G401 (cell line): ENCODE results near the gene ALDH5A1. TPM values are rescaled to one million over a fixed set of nuclear protein-coding genes. Genes with fewer than 3 reads are reported as not detected.
"Not testable (repeated sequence)": the region's sequence is repeated elsewhere in the genome, so short reads cannot be mapped to it uniquely, and the experiment has no call there.

Source experiments
- DNase-seq: peaks from one replicate; pipeline ENCODE4 v3.0.0-alpha.2; 2015; ENCODE audit warnings: low spot score
- in situ Hi-C: cut with HindIII; loops from 2 replicates; pipeline ENCODE4 v1.10.0; 2016; ENCODE audit warnings: low sequenced_read_pairs, mixed read lengths
- total RNA-seq: library from RNA; depleted of rRNA; stranded (reverse); fragments of >200 nt; shearing (Covaris generic); gene quantifications from 2 replicates; pipeline ENCODE4 v1.2.3, GENCODE V29; 2014

Gene ALDH5A1
- total RNA-seq, 1 experiment from 2014 or later: 8.6 TPM

- in situ Hi-C loops: no loop called here
- DNase-seq: no peak
Measured at GRCh38 chr6:24481449-24481848, 13.3 kb upstream of the ALDH5A1 start.

- in situ Hi-C loops: no loop called here
- no peak for DNase-seq
Measured at GRCh38 chr6:24484657-24485323, 10.0 kb upstream of the ALDH5A1 start.

- in situ Hi-C loops: no loop called here
- DNase-seq: no peak
Measured at GRCh38 chr6:24486065-24486464, 8.7 kb upstream of the ALDH5A1 start.

GRCh38 chr6:24489470-24489869, 5.3 kb upstream of the ALDH5A1 start, which contains the start of gene GPLD1:
TSS of gene GPLD1 (minus strand) at chr6:24489578. CDS start at chr6:24489511, 67 bp downstream.
- DNase-seq: no peak
- in situ Hi-C loops: no loop called here

GRCh38 chr6:24489881-24490280, 4.9 kb upstream of the ALDH5A1 start:
- DNase-seq: no peak
- in situ Hi-C loops: no loop called here

- in situ Hi-C loops: no loop called here
- no peak for DNase-seq
Measured at GRCh38 chr6:24490948-24491347, 3.8 kb upstream of the ALDH5A1 start.

GRCh38 chr6:24492475-24492874, 2.3 kb upstream of the ALDH5A1 start:
- in situ Hi-C loops: no loop called here
- DNase-seq: peak; percentile 17

GRCh38 chr6:24493945-24494820, 586 bp upstream of the ALDH5A1 start:
- in situ Hi-C loops: no loop called here

GRCh38 chr6:24497254-24497970, 2.6 kb downstream of the ALDH5A1 start:
- DNase-seq: no peak
- in situ Hi-C loops: no loop called here

More at GRCh38 chr6:24493945-24494820, 586 bp upstream of the ALDH5A1 start:
- DNase-seq: peak; percentile 57

GRCh38 chr6:24500683-24501082, 5.9 kb downstream of the ALDH5A1 start:
- no peak for DNase-seq
- in situ Hi-C loops: no loop called here

GRCh38 chr6:24501374-24501773, 6.6 kb downstream of the ALDH5A1 start:
- in situ Hi-C loops: no loop called here
- no peak for DNase-seq

GRCh38 chr6:24501914-24502313, 7.1 kb downstream of the ALDH5A1 start:
- no peak for DNase-seq
- in situ Hi-C loops: no loop called here

GRCh38 chr6:24504287-24504648, 9.5 kb downstream of the ALDH5A1 start:
- no peak for DNase-seq
- in situ Hi-C loops: no loop called here

- no peak for DNase-seq
- in situ Hi-C loops: no loop called here
Measured at GRCh38 chr6:24504649-24505586, 10.1 kb downstream of the ALDH5A1 start.

- in situ Hi-C loops: no loop called here
- DNase-seq: no peak
Measured at GRCh38 chr6:24506814-24507520, 12.2 kb downstream of the ALDH5A1 start.

- DNase-seq, in situ Hi-C loops: not testable (repeated sequence)
Measured at GRCh38 chr6:24511976-24512375, 17.2 kb downstream of the ALDH5A1 start.

- DNase-seq: no peak
- in situ Hi-C loops: no loop called here
Measured at GRCh38 chr6:24513602-24514001, 18.8 kb downstream of the ALDH5A1 start.
